Activated naive CD8-positive, alpha-beta T cell (primary cell): ENCODE measurements around the gene RILP.

ENCODE experiments used
- H3K27ac Mint-ChIP-seq: one replicate; pipeline ENCODE4 v1.8.0; 2021; ENCODE audit warnings: mixed read lengths
- H3K27me3 Mint-ChIP-seq: one replicate; pipeline ENCODE4 v1.8.0; 2021; ENCODE audit warnings: mixed read lengths
- H3K36me3 Mint-ChIP-seq: one replicate; pipeline ENCODE4 v1.8.0; 2021; ENCODE audit warnings: mixed read lengths
- H3K4me1 Mint-ChIP-seq: one replicate; pipeline ENCODE4 v1.8.0; 2021; ENCODE audit warnings: low read depth, mixed read lengths
- H3K4me3 Mint-ChIP-seq: one replicate; pipeline ENCODE4 v1.8.0; 2021; ENCODE audit warnings: mild to moderate bottlenecking, mixed read lengths
- H3K9me3 Mint-ChIP-seq: one replicate; pipeline ENCODE4 v1.8.0; 2021; ENCODE audit warnings: low read depth, mixed read lengths

RILP gene

GRCh38 chr17:1627182-1627981 lies 22.3 kb downstream of the RILP start:
- Mint-ChIP-seq H3K9me3 (no peaks in the 10 kb centered on the region), H3K27ac (no peak overlapping the region), H3K4me1 (peaks cover 15% of the 10 kb centered on the region), H3K4me3 (peak overlapping the region; percentile 80), H3K36me3 (no peaks in the 10 kb centered on the region), H3K27me3 (no peaks in the 10 kb centered on the region)

GRCh38 chr17:1626333-1626732 lies 23.3 kb downstream of the RILP start:
- H3K27ac Mint-ChIP-seq: no peak overlapping the region
- H3K4me3 Mint-ChIP-seq: peak overlapping the region; percentile 80

GRCh38 chr17:1625581-1625980 lies 24.1 kb downstream of the RILP start:
- Mint-ChIP-seq H3K4me1 (peaks cover 15% of the 10 kb centered on the region), H3K4me3 (no peak overlapping the region), H3K27ac (no peak overlapping the region)

More at GRCh38 chr17:1626333-1626732, 23.3 kb downstream of the RILP start:
- Mint-ChIP-seq H3K27me3 (no peaks in the 10 kb centered on the region), H3K36me3 (no peaks in the 10 kb centered on the region), H3K4me1 (peaks cover 15% of the 10 kb centered on the region), H3K9me3 (no peaks in the 10 kb centered on the region)

GRCh38 chr17:1625053-1625452 lies 24.6 kb downstream of the RILP start:
- Mint-ChIP-seq H3K27ac (no peak overlapping the region), H3K4me3 (no peak overlapping the region), H3K9me3 (no peaks in the 10 kb centered on the region), H3K4me1 (peaks cover 13% of the 10 kb centered on the region), H3K27me3 (no peaks in the 10 kb centered on the region), H3K36me3 (no peaks in the 10 kb centered on the region)

More at GRCh38 chr17:1625581-1625980, 24.1 kb downstream of the RILP start:
- Mint-ChIP-seq H3K27me3 (no peaks in the 10 kb centered on the region), H3K9me3 (no peaks in the 10 kb centered on the region), H3K36me3 (no peaks in the 10 kb centered on the region)

DNA sequence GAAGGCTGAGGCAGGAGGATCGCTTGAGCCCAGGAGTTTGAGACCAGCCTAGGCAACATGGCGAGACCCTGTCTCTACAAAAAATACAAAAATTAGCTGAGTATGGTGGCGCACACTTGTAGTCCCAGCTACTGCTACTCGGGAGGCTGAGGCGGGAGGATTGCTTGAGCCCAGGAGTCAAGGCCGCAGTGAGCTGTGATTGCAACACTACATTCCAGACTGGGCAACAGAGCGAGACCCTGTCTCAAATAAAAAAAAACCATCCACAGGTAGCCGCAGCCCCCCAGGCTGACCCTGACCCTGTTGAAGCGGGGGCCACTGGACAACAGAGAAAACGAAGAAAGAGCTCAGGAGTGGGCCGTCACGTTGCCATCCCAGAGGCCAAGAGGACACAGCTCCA lies 25.0 kb downstream of the RILP start:
- H3K27ac Mint-ChIP-seq: no peak overlapping the region
- peaks cover 12% of the 10 kb centered on the region for H3K4me1 Mint-ChIP-seq
- no peaks in the 10 kb centered on the region for H3K9me3 Mint-ChIP-seq
- no peaks in the 10 kb centered on the region for H3K36me3 Mint-ChIP-seq
- H3K4me3 Mint-ChIP-seq: no peak overlapping the region
- H3K27me3 Mint-ChIP-seq: no peaks in the 10 kb centered on the region

DNA sequence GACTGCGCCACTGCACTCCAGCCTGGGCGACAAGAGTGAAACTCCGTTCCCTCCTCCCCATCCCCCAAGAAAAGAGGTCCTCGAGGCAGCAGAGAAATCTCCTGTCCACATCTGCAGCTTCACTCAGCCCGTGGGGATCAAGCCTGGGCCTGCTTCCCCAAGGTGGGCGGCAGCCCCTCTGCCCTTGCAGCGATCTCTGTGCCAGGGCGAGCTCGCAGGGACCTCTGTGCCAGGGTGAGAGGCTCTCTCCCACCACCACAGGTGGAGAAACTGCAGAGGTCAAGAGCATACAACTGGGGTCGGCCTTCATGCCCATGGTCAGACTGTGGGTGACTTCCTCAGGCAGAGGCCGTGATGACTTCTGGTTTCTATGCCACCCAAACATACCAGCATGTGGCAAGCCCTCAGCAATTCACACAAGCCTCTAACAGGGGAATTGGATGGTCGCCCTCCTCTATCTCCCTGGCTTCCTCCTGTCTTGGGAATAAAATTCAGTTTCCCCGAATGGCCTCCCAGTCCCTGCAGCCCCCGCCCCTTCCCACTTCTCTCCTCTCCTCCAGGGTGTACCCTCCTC lies 26.5 kb downstream of the RILP start:
- H3K27ac Mint-ChIP-seq: no peak overlapping the region

DNA sequence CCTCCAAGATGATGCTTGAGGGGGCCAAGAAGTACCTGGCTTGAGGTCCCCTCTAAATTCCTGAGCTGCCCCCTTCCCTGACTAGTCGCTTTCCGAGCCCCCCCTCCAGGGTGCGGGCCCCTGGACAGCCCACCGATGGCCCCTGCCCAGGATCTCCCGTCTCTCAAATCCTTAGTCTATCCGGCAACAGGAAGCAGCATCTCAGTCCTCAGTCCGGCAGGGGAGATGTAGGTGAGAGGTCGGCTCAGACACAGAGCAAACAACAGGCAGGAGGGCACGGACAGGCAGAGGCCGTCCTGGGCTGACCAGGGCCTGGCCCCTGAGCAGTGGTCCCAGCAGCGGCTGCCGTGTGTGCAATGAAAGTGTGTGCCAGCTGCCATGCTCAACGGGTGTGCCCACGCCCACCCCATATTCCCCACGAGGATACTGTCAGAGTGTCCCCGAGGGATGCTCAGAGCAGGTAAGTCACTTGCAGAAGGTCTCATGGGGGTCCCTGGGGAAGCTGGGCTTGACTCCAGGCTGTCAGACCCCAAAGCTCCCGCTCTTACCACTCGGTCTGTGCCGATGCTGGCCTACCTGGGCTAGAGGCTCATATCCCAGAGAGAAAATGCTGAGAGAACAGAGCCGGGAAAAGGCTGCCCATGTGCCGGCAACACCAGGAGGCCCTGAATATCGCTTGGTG lies 28.3 kb downstream of the RILP start:
- Mint-ChIP-seq H3K9me3 (no peaks in the 10 kb centered on the region), H3K27ac (no peak overlapping the region), H3K27me3 (no peaks in the 10 kb centered on the region), H3K4me3 (no peak overlapping the region), H3K36me3 (no peaks in the 10 kb centered on the region), H3K4me1 (peaks cover 1% of the 10 kb centered on the region)

More for the DNA sequence above, 26.5 kb downstream of the RILP start:
- no peaks in the 10 kb centered on the region for H3K9me3 Mint-ChIP-seq
- no peaks in the 10 kb centered on the region for H3K36me3 Mint-ChIP-seq
- no peaks in the 10 kb centered on the region for H3K27me3 Mint-ChIP-seq
- H3K4me1 Mint-ChIP-seq: peaks cover 10% of the 10 kb centered on the region
- H3K4me3 Mint-ChIP-seq: no peak overlapping the region

DNA sequence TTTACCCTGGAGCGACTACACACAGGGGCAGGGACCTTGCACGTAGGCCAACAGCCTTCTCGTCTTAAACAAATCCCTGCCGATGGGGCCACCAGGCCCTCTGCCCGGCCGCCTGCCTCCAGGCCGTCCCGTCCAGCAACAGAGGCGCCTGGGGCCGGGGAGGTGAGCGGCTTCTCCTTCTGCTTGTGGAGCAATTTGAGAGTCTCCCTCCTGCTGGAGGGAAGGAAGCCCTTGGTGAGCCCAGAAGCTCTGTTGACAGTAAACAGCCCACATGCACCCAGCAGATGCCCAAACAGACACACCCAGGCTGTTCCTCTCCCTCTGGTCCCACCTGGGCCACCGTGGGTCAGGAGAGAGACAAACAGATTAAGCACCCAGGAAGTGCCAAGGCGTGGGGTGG lies 29.2 kb downstream of the RILP start:
- no peaks in the 10 kb centered on the region for H3K4me1 Mint-ChIP-seq
- no peak overlapping the region for H3K4me3 Mint-ChIP-seq
- no peaks in the 10 kb centered on the region for H3K36me3 Mint-ChIP-seq
- no peaks in the 10 kb centered on the region for H3K27me3 Mint-ChIP-seq
- H3K27ac Mint-ChIP-seq: no peak overlapping the region
- no peaks in the 10 kb centered on the region for H3K9me3 Mint-ChIP-seq

DNA sequence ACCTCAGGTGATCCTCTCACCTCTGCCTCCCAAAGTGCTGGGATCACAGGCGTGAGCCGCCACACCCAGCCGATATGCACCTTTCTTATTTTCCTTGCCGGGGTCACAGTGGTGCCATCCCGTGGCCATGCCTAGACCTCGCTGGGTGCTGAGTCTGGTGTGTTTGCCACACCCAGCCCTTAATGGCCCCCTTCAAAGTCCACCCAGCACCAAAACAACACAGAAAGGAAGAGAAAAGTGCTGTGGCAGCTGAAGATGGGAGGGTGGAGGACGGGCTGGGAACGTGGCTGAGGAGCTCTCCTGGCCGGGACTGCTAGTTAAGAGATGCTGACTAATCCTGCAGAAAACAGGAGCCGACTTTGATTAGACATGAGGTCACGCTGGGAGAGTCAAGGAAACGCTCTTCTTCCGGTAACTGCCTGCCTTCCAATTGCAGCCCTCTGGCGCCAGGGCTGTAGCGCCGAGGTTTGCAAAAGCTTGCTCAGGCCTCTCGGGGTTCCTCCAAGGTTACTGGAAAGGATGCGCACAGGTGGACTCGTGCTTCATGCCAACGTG lies 32.0 kb downstream of the RILP start:
- H3K36me3 Mint-ChIP-seq: no peaks in the 10 kb centered on the region
- H3K4me3 Mint-ChIP-seq: no peak overlapping the region
- no peaks in the 10 kb centered on the region for H3K27me3 Mint-ChIP-seq
- H3K4me1 Mint-ChIP-seq: no peaks in the 10 kb centered on the region
- H3K27ac Mint-ChIP-seq: no peak overlapping the region
- H3K9me3 Mint-ChIP-seq: no peaks in the 10 kb centered on the region

DNA sequence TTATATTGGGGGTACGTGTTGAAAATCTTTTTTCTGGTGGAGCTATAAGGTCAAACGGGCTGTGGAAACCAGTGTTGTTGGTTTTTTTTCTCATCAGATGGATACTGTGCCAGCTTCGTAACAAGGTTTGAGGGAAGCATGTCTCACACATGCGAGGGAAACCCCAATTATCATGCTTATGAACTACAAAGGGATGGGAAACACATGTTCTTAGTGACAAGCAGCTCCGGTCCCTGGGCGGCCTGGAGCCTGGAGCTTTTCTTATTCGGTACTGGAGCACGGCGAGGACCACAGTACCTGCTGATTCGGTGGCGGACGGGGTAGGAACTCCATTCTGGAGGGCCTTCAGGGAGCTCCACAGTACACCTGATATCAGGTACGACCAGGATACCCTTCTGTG lies 33.6 kb downstream of the RILP start:
- H3K4me1 Mint-ChIP-seq: no peaks in the 10 kb centered on the region
- no peak overlapping the region for H3K27ac Mint-ChIP-seq
- no peaks in the 10 kb centered on the region for H3K36me3 Mint-ChIP-seq
- H3K27me3 Mint-ChIP-seq: no peaks in the 10 kb centered on the region
- H3K9me3 Mint-ChIP-seq: no peaks in the 10 kb centered on the region
- no peak overlapping the region for H3K4me3 Mint-ChIP-seq

DNA sequence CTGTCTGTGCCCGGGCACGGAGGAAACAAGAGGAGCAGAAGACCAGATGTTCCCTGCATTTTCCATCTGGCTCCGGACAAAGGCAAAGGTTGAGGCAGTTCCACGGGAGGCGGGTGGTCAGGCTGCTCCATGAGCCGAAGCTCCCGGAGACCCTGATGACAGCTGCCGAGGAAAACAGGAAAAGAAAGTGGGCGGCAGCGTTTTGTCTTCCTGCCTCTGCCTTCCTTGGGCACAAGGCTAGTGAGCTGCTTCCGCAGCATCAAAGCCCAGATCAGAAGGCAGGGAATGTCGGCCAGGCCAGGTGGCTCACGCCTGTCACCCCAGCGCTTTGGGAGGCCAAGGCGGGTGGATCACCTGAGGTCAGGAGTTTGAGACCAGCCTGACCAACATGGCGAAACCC lies 37.3 kb downstream of the RILP start:
- no peaks in the 10 kb centered on the region for H3K27me3 Mint-ChIP-seq
- H3K4me3 Mint-ChIP-seq: no peak overlapping the region
- H3K36me3 Mint-ChIP-seq: no peaks in the 10 kb centered on the region
- no peaks in the 10 kb centered on the region for H3K9me3 Mint-ChIP-seq
- H3K27ac Mint-ChIP-seq: no peak overlapping the region
- H3K4me1 Mint-ChIP-seq: peaks cover 5% of the 10 kb centered on the region

GRCh38 chr17:1611715-1612114 lies 38.0 kb downstream of the RILP start:
- H3K4me3 Mint-ChIP-seq: no peak overlapping the region
- peaks cover 11% of the 10 kb centered on the region for H3K4me1 Mint-ChIP-seq
- no peak overlapping the region for H3K27ac Mint-ChIP-seq
- no peaks in the 10 kb centered on the region for H3K36me3 Mint-ChIP-seq
- no peaks in the 10 kb centered on the region for H3K27me3 Mint-ChIP-seq
- no peaks in the 10 kb centered on the region for H3K9me3 Mint-ChIP-seq

DNA sequence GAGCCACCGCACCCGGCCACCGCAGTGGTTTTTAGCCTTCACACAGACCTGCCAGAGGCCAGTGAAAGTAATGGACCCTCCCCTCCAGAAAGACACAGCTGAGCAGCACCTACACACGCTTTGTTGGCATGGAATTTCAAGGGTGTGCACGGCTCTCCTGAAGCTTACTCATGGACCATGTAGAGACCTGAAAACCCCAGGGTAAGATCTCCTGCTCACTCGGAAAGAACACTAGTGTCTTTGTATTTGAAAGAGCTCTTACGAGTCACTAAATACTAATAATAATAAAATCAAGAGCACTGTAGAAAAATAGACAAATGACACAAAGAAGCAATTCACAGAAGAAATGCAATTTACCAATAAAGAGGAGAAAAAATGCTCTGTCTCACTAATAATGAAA lies 41.0 kb downstream of the RILP start:
- H3K27me3 Mint-ChIP-seq: no peaks in the 10 kb centered on the region
- no peaks in the 10 kb centered on the region for H3K9me3 Mint-ChIP-seq
- no peak overlapping the region for H3K27ac Mint-ChIP-seq

GRCh38 chr17:1607971-1608320 lies 41.7 kb downstream of the RILP start:
- H3K27ac Mint-ChIP-seq: peak overlapping the region; percentile 75
- H3K4me1 Mint-ChIP-seq: peaks cover 17% of the 10 kb centered on the region
- no peaks in the 10 kb centered on the region for H3K27me3 Mint-ChIP-seq
- no peaks in the 10 kb centered on the region for H3K36me3 Mint-ChIP-seq
- no peak overlapping the region for H3K4me3 Mint-ChIP-seq
- H3K9me3 Mint-ChIP-seq: no peaks in the 10 kb centered on the region

More for the DNA sequence above, 41.0 kb downstream of the RILP start:
- H3K36me3 Mint-ChIP-seq: no peaks in the 10 kb centered on the region
- H3K4me3 Mint-ChIP-seq: no peak overlapping the region
- H3K4me1 Mint-ChIP-seq: peaks cover 17% of the 10 kb centered on the region

DNA sequence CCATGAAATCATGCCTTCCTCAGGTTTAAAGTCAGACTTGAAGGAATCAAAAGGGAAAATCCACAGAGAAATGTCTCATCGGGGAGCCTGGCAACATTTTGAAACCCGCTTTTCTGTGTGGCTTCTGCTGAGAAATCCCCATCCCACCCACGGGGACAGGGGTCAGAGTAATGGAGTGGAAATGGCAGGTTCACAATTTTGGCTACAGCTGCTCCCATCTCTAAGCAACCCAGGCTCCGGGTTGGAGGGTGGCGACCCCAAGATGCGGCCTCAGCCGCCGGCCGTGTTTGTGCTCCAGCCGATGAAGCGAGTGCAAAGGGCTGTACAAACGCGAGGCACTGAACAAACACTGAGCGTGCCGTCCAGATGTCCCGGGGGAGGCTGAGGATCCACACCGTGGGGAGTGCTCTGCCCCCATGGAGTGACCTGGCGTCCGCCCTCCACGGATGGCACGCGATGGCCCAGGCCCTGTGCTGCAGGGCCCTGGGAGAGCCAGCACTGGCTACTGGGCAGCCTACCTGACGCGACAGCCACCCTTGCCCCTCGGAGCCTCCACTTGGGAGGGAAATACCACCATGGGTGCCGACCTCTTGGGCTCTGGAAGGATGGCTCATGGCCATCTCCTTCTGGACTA lies 43.2 kb downstream of the RILP start:
- no peaks in the 10 kb centered on the region for H3K9me3 Mint-ChIP-seq
- no peaks in the 10 kb centered on the region for H3K36me3 Mint-ChIP-seq
- H3K27ac Mint-ChIP-seq: no peak overlapping the region
- peaks cover 17% of the 10 kb centered on the region for H3K4me1 Mint-ChIP-seq
- no peaks in the 10 kb centered on the region for H3K27me3 Mint-ChIP-seq
- H3K4me3 Mint-ChIP-seq: no peak overlapping the region
